CD1c-positive myeloid dendritic cell (primary cell): ENCODE results near the gene TNS1.

Experiments used
- DNase-seq: peaks from one replicate; pipeline ENCODE4 v3.0.0-alpha.2; 2016; ENCODE audit errors: extremely low spot score

The TNS1 gene

DNA sequence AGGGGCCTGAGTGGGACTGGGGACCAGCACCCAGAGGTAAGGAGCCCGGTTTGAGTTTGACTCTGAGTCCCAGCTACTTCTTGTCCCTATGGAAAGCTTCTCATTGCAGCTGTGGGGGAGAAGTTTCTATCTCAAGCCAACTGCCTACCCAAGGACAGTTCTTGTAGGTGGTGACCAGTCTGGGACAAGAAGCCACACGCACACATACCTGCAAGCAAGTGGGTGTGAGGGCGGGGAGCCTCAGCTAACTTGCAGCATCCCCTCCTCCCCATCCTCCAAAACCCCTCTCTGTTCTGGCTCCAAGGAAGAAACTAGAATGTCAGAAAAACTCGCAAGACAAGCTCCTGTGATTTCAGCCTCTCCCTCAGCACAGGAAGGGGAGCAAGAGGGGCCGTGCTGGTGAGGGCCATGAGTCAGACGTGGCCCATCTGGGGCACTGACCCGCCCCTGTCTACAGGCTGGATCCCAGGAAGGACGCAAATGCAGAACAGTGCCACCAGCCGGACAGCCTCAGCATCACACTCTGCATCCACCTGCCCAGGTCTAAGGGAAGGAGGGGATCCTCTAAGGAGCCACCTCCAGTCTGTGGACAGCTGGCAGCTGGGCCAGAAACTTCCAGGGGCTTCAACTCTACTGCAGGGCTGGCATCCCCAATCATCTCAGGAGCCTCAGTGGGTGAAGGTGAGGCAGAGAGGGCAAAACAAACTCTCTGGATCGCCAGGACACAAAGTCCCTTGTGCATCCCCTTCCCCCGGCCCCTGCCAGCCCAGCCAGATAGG lies 103.4 kb downstream of the TNS1 start:
- peak; percentile 33 for DNase-seq

DNA sequence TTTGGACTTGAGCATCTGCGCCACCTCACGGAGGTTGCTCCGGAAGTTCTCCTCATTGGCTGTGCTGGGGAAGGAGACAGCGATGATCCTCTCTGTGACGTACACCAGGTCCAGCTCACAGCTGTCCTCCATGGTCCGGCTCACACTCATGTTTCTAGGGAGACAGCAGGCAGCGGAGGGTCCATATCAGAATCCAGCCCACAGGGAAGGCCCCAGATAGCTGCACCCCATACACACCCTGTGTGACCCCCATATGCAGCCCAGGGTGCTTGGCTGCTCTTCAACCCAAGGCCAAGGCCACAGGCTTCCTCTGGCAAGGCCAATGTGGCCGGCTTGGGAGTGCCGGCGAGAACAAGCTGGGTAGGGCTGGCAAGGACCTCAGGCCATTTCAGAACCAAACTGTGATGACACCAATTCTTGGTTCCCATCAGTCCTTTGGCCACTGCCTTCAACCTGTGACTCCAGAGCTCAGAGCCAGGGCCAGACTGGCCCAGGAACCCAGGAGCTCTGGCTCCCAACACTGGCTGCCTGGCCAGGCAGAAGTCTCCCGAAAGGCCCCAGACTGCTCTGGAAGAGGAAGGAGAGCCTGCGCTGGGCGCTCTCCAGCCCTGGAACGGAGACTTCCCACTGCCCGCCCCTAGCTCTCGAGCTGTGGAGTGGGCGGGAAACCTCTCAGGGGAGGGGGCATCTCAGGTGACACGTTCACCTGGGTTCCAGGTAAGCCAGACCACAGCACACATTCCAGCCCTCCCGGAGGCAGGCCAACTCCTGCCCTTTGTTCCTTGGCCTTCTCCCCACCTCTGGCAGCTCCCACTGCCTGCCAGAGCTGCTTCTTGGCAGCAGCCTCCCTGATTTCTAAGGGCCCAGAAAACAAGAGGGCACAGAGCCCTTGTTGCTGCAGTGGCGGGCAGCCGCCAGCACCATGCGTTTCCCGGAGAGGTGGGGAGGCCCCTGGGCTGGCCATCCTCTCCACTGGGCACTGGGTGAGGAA lies 104.7 kb downstream of the TNS1 start:
- DNase-seq: no peak

DNA sequence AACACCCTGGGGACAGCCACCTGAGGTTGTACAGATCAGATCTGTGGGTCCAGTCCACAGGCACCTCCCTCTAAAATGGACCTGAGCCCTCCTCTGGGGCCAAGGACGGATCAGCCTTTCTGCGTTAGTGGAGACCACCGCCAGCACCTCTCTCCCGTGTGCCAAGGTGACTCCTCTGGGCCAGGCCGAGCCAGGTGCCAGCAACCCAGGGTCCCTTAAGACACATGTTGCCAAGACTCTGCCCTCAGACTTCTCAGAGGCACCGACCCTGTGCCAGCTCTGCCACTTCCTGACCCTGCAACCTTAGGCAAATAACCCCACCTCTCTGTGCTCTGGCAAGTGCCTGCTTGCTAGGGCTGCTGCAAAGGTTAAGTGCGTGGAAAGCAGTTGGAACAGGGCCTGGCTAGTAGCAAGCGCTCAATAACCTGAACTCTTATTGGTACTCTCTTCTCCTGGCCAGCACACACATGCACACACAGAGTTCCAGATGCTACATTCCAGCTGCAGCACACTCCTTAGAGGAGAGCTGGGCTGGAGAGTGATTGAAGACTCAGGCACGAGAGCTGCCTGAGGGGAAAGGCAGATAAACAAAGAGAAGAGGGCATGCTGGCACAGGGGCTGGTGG lies 105.6 kb downstream of the TNS1 start:
- DNase-seq: no peak

DNA sequence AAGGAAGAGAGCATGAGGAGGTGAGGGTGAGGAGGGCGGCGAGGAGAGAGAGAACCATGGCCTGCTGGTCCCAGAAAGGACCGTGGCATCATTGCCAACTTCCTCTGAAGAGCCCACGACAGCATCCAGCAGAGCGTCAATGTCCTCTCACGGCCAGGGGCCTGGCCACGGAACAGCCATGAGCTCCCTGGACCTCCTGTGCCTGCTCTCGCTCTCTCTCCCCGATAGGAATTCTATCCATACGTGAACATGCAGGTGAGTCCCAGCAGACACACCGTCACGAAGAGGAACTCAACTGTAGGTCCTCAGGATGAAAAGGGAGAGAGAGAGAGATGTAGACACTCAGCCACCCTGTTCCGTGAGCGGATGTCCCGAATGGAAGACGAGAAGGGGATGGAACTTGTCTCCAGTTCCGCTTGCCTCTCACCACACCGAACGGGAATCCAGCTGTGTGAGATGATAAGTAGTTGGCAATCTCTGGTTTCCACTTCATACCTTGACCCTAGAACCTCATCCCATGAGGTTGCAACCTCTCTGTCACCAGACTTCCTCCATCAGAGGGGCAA lies 107.6 kb downstream of the TNS1 start:
- no peak for DNase-seq

DNA sequence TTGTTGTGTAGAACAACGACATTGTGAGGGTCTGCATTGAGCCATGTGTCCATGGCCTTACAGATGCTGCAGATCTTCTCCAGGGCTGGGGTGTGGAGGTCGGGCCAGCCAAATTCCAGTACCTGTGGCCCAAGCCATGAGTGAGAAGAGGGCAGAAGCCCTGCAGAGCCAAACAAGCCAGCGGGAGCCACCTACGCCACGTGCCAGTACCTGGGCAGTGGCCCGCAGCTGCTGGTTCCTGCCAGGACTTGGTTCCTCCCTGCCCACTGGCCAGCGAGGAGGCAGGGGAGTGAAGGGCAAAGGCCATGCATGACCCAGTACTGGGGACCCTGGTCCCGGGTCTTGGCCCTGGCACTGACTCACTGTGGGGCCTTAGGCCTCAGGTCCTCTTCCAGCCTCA lies 109.4 kb downstream of the TNS1 start:
- no peak for DNase-seq

DNA sequence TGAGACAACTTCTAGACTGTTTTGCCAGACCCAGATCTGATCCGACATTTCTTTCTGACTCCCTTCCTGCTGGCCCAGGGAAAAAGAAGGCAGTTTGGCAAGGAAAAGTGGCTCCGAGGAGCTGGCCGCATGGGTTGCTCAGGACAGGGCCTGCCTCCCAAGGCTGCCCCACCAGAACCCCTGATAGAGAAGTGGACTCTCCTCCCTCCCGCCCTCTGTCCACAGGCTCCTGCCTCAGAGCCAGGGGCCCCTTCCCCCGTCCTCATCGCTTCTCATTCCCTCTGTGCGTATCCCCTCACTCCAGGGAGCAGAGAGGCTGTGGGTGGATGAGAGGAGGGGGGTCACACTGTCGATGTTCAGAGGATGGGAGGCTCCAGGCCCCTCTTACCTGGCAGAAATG lies 110.2 kb downstream of the TNS1 start:
- no peak for DNase-seq

DNA sequence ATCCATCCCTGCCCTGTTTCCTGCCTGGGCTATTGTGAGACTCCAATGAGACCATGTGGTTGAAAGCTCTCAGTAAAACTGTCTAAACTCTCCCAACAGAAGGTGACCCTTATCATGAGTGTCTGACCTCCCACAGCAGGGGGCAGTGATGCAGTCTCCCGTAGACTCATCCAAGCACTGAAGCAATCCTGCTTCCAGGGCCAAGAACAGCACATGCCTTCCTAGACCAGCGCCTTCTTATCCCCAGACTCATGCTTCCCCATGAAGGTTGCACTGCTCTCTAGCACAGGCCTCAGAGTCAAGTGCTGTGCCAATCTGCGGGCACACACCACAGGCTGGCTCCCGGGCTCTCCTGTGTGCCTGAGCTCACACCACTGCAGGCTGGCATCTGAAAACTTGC lies 112.3 kb downstream of the TNS1 start:
- DNase-seq: no peak

DNA sequence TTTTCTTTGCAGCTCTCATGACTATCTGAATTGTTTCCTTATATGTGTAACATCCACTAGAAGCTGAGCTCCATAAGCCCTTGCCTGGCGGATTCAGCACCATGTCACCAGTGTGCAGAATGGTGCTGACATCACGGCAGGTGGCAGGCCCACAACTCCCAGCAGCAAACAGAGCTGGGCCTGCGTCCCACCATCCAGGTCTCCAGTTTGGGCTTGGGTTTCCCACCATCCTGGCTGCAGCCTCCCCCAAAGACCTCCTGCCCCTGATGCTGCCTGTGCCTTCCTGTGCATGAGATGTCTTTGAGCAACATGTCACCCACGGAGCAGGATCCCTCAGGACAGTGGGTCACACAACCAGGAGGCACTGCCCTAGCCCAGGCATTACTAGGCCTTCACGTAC lies 113.1 kb downstream of the TNS1 start:
- DNase-seq: no peak

DNA sequence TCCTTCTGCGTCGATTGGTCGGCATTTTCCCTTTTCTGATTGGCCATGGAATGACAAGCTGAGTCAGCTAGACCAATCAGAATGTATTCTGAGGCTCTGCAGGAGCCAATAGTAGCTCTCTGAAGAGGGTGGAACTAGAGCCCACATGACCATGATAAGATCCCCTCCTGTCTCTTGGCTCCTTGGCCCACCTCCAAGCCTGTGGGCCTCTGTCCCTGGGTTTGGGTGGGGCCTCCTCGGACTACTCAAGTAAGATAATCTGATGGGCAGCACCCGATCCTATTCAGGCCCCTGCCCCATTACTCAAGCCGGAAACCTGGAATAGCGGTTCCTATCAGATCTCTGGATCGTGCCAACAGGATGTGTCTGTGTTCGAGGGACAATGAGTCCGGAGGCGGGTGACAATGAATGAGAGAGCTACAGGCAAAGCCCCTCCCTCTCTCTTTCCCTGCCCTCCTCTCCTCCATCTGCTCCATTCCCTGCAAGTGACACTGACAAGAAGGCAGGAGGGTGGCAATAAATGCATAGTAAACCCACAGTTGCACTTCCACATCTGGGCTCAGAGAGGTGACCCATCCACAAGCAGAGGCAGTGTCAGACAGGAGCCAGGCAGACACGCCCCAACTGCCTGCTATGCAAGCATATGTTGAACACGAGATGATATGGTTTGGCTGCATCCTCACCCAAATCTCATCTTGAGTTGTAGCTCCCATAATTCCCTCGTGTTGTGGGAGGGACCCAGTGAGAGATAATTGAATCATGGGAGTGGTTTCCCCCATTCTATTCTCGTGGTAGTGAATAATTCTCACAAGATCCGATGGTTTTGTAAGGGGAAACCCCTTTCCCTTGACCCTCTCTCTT lies 114.7 kb downstream of the TNS1 start:
- no peak for DNase-seq

DNA sequence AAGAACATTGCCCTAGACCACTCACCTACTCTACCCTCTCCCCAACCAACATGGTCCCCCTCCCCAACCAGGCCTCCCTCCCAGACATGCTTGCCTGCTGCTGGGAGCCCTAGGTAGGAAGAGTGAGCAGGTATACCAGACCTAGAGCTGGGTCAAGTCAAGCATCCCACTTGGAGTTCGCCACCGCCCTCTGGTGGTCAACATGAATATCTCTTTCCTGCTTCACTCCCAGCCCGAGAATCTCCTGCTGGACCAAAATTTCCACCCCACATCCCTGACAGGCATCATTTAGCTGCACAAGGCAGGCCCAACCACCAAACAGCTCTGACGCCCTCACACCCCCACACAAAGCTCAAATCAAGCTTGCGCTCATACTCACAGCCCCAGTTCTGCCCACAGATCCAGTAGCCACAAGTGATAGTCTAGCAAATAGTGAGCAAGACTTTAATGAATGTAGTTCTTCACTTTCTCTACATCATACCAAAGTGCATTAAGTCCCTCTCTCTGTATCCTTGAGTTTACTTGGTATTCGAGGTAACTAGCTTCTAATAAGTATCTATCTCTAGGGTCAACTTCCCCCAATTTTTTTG lies 116.0 kb downstream of the TNS1 start:
- DNase-seq: peak; percentile 69

DNA sequence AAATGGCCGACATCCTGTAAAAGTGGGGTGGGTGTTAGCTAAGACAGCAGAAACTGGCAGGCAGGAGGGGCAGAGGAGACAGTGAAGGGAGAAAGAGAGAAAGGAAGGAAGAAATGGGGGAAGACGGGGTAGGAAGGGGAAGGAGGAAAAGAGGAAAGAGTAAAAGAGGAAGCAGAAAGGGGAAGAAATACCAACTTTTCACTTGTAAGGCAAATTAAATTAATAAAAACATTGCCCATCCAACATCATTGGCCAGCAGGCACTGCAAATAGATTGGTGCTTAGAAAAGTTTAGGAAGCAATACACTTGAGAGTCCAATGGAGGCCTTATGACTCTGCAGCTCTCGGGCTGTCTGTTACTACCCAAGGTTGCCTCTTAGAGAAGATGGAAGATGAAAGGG lies 116.7 kb downstream of the TNS1 start:
- no peak for DNase-seq

DNA sequence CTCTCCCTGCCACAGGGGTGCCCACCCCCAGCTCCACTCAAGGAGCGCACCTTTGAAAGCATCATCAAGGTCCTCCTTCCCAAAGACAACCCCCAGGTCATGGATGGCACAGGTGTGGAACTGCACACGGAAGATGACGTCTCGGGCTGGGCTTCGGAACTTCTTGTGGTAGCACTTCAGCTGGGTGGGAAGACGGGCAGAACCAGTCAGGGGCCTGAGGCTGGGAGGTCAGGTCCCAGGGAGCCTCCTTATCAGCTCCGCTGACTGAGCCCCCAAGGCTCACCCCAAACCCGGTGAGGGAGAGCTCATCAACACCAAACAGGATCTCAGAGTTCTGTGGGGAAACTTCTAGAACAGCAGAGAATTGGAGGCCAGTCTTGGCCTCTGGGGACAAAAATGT lies 117.8 kb downstream of the TNS1 start:
- DNase-seq: no peak

DNA sequence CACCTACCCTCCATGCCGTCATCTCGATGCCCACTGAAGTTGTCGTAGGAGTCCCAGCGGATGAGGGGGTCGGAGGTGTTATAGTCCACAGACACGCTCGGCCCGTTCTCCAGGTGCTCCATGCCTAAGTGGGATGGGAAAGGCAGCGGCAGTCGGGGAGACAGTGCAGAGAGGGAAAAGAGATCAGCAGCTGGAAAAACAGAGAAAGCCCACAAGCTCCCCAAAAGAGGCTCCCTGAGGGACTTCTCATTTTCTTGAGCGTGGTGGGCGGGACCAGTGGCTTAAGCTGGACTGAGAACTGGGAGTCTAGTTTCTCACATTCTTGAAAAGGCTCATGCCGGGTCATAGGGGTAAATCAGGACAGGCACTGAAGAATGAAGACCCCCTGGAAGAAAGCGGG lies 121.9 kb downstream of the TNS1 start:
- DNase-seq: peak; percentile 44

DNA sequence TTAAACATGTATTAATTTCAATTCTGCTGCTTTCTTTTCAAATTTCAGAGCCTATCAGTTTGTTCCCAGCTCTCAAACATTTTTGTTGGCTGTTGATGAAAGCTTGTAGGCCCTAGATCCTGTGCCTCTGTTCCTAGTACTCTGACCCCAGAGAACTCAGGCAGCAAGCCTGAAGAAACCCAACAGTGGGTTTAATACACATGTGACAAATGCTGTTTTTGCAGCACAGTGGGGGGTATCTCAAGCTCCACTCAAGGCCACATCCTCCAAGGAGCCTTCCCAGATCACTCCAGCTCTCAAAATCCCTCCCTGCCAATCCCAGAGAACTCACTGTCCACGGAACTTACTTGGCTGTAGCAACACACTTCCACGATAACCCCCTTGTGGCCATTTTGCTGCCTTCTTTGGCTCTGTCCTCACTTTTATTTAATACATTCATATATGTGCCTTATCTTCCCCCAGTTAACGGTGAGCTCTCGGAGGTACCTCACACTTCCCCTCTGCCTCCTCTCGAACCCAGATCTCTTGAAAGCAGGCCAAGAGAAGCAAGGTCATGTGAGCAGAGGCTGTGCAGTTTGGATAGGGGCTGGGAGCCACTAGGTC lies 122.4 kb downstream of the TNS1 start:
- DNase-seq: no peak

DNA sequence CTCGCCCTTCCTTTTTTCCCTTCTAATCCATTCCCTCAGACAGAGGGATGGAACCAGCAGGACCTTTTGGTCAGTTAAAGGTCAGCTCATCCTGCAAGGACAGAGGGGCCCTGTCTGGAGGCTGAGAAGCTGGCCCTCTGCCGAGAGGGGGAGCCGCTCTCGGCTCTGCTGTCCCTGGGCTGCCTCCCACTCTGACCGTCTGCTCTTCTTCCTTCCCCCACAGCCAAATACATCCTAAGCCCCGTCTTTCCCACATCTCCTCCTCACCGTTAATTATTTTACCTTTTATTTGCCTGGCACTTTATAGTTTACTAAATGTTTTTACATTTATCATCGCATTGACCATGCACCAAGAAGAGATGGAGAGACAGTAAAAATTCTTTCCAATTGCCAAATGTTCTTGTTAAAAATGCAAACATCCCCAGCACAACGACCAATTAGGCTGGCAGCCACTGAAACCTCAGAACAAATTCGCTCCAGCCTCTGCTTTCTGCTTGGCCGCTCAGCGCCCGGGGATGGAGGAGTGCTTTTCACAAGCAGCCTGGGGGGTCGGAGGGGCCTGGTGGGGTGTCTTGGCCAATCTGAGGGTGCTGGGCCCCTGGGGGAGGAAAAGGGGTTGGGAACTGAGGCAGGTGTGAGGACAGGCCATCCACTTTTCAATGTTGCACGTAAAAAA lies 123.7 kb downstream of the TNS1 start:
- DNase-seq: no peak

DNA sequence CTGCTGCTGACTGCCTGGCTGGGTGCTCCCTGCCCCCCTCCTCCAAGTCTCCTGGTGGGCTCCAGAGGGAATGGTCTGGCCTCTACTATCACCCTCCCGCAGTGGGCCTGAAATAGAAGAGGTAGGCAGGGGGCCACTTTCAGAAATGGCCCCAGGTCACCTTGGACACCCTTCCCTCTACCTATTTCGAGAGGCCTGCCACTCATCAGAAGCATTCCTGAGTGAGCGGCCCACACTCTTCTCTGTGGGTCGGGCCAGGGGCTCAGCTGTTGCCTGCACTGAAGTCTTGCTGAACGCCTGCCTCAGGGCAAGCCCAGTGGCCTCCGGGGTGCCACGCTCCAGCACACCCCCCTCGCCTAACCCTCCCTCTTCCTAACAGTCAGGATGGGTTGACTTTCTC lies 124.9 kb downstream of the TNS1 start:
- DNase-seq: no peak

DNA sequence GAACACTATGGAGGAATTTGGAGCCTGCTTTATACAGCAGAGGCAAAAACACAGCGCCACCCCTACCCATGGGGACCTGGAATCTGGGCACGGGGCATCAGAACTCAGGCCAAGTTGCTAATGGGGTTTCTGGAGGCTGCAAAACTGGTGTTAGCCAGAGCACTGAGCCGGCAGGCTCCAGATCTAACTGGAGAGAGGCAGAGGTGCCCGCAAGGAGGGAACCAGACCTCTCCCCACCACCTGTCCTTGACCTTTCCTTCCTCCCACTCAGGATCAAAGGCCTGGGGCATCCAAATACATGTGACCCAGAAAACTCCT lies 126.6 kb downstream of the TNS1 start:
- no peak for DNase-seq

DNA sequence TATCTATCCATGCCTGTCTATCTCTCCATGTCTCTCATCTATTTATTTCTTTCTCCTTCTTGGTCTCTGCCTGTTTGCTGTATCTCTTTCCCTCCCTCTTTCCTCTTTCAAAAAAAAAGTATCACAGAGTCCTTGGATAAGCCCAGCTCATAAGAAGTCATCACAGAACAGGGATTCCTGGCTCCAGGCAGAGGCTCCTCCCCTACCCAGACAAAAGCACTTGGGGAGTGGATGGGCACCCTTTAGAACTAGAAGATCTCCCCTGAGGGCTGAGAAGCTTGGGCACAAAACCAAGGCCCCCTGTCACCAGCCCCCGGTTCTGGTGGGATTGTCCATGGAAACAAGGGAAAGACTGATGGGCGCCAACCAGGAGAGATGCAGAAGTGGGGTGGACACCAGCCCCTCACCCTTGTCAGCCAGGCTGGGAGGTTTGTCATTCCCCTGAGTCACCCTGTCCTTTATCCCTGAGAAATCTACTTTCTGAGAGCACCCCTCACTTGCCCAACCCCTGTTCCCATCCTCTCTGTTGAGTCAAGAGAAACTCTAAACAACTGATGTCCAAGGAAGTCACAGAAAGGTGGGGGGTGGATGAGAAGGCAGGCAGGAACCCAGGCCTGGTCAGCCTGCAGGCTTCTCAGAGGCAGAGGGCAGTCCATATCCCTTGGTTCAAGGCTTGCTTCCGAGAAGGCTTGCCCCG lies 127.1 kb downstream of the TNS1 start:
- no peak for DNase-seq

DNA sequence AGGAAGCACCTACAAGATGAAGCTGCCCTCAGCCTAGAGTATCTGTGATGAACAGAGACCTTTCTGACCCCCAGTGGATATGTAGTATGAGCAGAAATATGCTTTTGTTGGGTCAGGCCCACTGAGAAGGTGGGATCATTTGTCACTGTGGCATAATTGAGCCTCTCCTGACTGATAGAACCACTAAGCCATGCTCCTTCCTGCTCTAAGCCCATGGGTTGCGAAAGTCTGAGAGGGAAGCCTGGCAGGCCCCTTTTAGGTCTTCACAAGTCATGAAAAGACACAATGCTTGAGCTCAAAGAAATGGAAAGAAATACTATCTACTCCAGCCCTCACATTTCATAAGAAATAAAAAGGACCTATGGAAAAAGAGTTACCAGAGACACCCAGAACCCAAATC lies 127.7 kb downstream of the TNS1 start:
- no peak for DNase-seq
